ENCODE results near the gene SUGCT.

DNA sequence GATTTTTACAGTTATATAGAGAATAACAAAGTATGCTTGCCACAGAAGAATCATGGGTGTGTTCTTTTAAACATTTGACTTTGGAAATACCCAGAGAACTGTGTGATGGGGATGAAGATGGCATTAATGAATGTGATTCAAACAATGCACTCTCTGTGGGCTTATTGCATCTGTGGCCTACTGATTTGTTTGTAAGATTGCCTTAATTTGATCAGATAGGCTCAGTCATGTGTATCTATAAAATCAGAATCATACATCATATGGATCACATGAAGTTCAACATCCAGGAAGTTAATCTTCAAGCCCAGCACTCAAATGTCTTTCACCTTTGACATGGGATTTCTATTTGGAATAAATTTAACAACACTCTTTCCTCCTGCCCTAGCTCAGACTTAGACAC lies 410.9 kb downstream of the SUGCT start:
- TF ChIP-seq POLR2A (IDR thresholded peaks at IDR 0.05) = no peak
- TF ChIP-seq, protein P1, sequence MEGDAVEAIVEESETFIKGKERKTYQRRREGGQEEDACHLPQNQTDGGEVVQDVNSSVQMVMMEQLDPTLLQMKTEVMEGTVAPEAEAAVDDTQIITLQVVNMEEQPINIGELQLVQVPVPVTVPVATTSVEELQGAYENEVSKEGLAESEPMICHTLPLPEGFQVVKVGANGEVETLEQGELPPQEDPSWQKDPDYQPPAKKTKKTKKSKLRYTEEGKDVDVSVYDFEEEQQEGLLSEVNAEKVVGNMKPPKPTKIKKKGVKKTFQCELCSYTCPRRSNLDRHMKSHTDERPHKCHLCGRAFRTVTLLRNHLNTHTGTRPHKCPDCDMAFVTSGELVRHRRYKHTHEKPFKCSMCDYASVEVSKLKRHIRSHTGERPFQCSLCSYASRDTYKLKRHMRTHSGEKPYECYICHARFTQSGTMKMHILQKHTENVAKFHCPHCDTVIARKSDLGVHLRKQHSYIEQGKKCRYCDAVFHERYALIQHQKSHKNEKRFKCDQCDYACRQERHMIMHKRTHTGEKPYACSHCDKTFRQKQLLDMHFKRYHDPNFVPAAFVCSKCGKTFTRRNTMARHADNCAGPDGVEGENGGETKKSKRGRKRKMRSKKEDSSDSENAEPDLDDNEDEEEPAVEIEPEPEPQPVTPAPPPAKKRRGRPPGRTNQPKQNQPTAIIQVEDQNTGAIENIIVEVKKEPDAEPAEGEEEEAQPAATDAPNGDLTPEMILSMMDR (IDR thresholded peaks at IDR 0.05) = no peak
